Transverse colon (tissue), 4 donors: Measurements from ENCODE around the gene IRF6.

Experiments used
- POLR2A ChIP-seq: fragments of 450-650 bp; IDR thresholded peaks from one replicate; pipeline ENCODE4 v1.6.1; 2016; ENCODE audit warnings: antibody characterized with exemption, mild to moderate bottlenecking, moderate library complexity
- POLR2AphosphoS5 ChIP-seq, 3 donors: sonication (generic); formaldehyde crosslinking; IDR thresholded peaks; one replicate each; pipeline ENCODE4 v1.6.1; 2016; ENCODE audit warnings: antibody characterized with exemption in 3 of 3
- TF ChIP-seq, protein P1 (sequence below), 5 experiments: fragments of 200-600 bp in 3 of 5; fragments of 450-650 bp in 2 of 5; sonication (generic) in 3 of 5; IDR thresholded peaks; 1 replicate in 2 of 5; 2 replicates in 3 of 5; pipeline ENCODE4 v1.5.1; 2016 to 2017; ENCODE audit warnings: antibody characterized with exemption in 5 of 5, inconsistent platforms in 3 of 5, mild to moderate bottlenecking in 2 of 5, moderate library complexity in 1 of 5

DNA sequence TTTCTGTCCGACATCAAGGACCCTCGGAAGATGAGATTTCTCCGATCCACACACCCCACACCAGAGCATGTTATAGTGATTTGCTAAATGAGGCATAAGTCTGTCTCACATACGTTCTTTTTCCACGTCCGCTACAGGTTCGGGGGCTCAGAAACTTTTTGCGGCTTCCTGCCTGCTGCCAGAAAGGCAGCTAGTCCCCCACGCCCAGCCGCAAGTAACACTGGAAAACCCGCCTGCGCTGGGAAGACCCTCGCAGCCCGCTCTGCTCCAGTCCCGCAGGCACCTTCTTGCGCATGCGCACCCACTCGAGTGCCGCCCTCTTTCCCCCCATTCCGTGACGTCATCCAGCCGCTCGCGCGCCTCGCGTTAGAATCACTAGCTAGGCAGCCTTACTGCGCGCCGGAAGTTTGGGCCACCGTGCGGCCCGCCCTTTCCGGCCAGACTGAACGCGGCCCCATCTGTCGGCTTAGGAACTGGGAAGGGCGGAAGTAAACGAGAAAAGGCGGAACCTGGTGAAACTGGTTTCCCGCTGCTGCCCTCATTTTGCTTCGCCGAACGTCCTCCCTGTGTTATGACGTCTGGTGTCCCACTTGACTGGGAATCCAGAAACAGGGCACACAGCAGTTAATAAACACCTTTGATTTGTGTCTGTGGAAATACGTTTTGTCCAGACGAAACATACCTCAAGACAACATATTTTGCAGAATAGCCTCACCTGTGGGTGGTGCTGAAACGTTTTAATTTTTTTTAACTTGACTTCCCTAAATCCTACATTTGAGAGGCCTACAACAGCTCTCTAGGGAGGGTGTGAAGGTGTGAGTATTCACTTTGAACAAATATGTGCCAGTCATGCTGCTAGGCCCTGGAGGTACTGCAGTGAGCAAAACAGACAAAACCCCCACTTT lies 21.4 kb downstream of the IRF6 start, which contains the start of gene C1orf74:
- TF ChIP-seq, protein P1, sequence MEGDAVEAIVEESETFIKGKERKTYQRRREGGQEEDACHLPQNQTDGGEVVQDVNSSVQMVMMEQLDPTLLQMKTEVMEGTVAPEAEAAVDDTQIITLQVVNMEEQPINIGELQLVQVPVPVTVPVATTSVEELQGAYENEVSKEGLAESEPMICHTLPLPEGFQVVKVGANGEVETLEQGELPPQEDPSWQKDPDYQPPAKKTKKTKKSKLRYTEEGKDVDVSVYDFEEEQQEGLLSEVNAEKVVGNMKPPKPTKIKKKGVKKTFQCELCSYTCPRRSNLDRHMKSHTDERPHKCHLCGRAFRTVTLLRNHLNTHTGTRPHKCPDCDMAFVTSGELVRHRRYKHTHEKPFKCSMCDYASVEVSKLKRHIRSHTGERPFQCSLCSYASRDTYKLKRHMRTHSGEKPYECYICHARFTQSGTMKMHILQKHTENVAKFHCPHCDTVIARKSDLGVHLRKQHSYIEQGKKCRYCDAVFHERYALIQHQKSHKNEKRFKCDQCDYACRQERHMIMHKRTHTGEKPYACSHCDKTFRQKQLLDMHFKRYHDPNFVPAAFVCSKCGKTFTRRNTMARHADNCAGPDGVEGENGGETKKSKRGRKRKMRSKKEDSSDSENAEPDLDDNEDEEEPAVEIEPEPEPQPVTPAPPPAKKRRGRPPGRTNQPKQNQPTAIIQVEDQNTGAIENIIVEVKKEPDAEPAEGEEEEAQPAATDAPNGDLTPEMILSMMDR (IDR thresholded peaks at IDR 0.05), result peak in 1 of 5 experiments; percentile 22
- TF ChIP-seq POLR2AphosphoS5 (IDR thresholded peaks at IDR 0.05), result peak; percentile 89
- TF ChIP-seq POLR2A, result peak; percentile 79
